Prostate gland (tissue), 2 donors: ENCODE data around the gene MYBPC2.

ENCODE experiments used
- CTCF ChIP-seq, 4 experiments: fragments of 200-600 bp in 2 of 4; fragments of 450-650 bp in 2 of 4; sonication (generic) in 2 of 4; IDR thresholded peaks; 1 replicate in 3 of 4; 2 replicates in 1 of 4; pipeline ENCODE4 v1.5.1; 2016 to 2019; ENCODE audit warnings: antibody characterized with exemption in 4 of 4, mild to moderate bottlenecking in 2 of 4, moderate library complexity in 2 of 4
- POLR2A ChIP-seq: fragments of 450-650 bp; IDR thresholded peaks from one replicate; pipeline ENCODE4 v1.6.1; 2016; ENCODE audit warnings: antibody characterized with exemption, mild to moderate bottlenecking
- POLR2AphosphoS5 ChIP-seq: sonication (generic); formaldehyde crosslinking; IDR thresholded peaks from one replicate; pipeline ENCODE4 v1.6.1; 2017; ENCODE audit warnings: antibody characterized with exemption

- TF ChIP-seq CTCF (IDR thresholded peaks at IDR 0.05), result no peak
- TF ChIP-seq POLR2AphosphoS5, result no peak
- TF ChIP-seq POLR2A, result no peak
Measured at GRCh38 chr19:50394017-50394416, 38.7 kb upstream of the MYBPC2 start.
